GM12878 (cell line): ENCODE results near the gene ASRGL1. TPM values are rescaled to one million over a fixed set of nuclear protein-coding genes. Genes with fewer than 3 reads are reported as not detected.
A peak's percentile ranks its signal among the peaks of the same experiment; 100 is the strongest.

Experiments used
- ATAC-seq: fragments of 200-7000 bp; cut with Tn5 transposase; 3 replicates; pipeline ENCODE4 v1.9.1; 2020; ENCODE audit warnings: mild to moderate bottlenecking, moderate library complexity
- BruUV-seq: library from RNA; stranded (reverse); fragments of 400-500 nt; replicated peaks from 2 replicates; lab custom pipeline; 2021; lab: Mats Ljungman, UMichigan
- CTCF ChIA-PET: fragments of 300-600 bp; sonication (Branson Sonifier 250); formaldehyde crosslinking; extraction: SDS; loops from one replicate; lab custom pipeline; 2021; ENCODE audit warnings: inconsistent platforms; lab: Yijun Ruan, JAX
- POLR2A ChIA-PET: fragments of 350-600 bp; formaldehyde crosslinking; extraction: SDS; loops from one replicate; lab custom pipeline; 2021; ENCODE audit warnings: inconsistent platforms; lab: Charles Lee
- RAD21 ChIA-PET: fragments of 300-600 bp; sonication (Branson Sonifier 250); formaldehyde crosslinking; loops from one replicate; lab custom pipeline; 2023; ENCODE audit warnings: antibody characterized with exemption; ENCODE audit not compliant: unreplicated experiment; lab: Charles Lee
- SMC1A ChIA-PET: fragments of 300-600 bp; sonication (Branson Sonifier 250); formaldehyde crosslinking; loops from one replicate; lab custom pipeline; 2023; ENCODE audit not compliant: unreplicated experiment, uncharacterized antibody; lab: Charles Lee
- DNase-seq: peaks from one replicate; pipeline ENCODE4 v3.0.0-alpha.2; 2011; ENCODE audit warnings: low read depth, low spot score
- FAIRE-seq: peaks from 3 replicates; lab custom pipeline; 2011; peaks lifted over from hg19 to GRCh38; lab: Jason Lieb, UNC
- H2AFZ ChIP-seq: 2 replicates; pipeline ENCODE4 v1.6.0; 2011; ENCODE audit warnings: low read depth, low read length, control low read depth; ENCODE audit not compliant: control insufficient read depth
- H3K27ac ChIP-seq: 2 replicates; pipeline ENCODE4 v1.5.1; 2011; ENCODE audit warnings: control low read depth; ENCODE audit not compliant: control insufficient read depth, insufficient read depth
- H3K27me3 ChIP-seq, 2 experiments: replicated peaks in 1 of 2; 2 replicates each; pipeline versions ENCODE4 v1.6.0 to v1.6.1; 2011; ENCODE audit warnings: low read length in 1 of 2; ENCODE audit not compliant: control insufficient read depth in 2 of 2, insufficient read depth in 2 of 2
- H3K36me3 ChIP-seq, 2 experiments: 2 replicates each; pipeline ENCODE4 v1.5.1; 2011; ENCODE audit warnings: low read length in 1 of 2; ENCODE audit not compliant: control insufficient read depth in 2 of 2, insufficient read depth in 2 of 2
- H3K4me1 ChIP-seq: 2 replicates; pipeline ENCODE4 v1.6.1; 2011; ENCODE audit warnings: mild to moderate bottlenecking, low read length, moderate library complexity, mixed read lengths; ENCODE audit not compliant: control insufficient read depth, insufficient read depth
- H3K4me2 ChIP-seq: 2 replicates; pipeline ENCODE4 v1.6.0; 2011; ENCODE audit warnings: control low read depth; ENCODE audit not compliant: control insufficient read depth, insufficient read depth
- H3K4me3 ChIP-seq: fragments of 200-600 bp; sonication (generic); 2 replicates; pipeline ENCODE4 v1.5.1; 2016
- H3K79me2 ChIP-seq: 2 replicates; pipeline ENCODE4 v1.6.0; 2011; ENCODE audit warnings: low read length; ENCODE audit not compliant: control insufficient read depth, insufficient read depth
- H3K9ac ChIP-seq: 2 replicates; pipeline ENCODE4 v1.8.0; 2011; ENCODE audit warnings: low read length, control low read depth, mixed read lengths; ENCODE audit not compliant: control insufficient read depth, insufficient read depth
- H3K9me3 ChIP-seq: replicated peaks from 3 replicates; pipeline ENCODE4 v1.5.1; 2011; ENCODE audit warnings: mild to moderate bottlenecking, low read length; ENCODE audit not compliant: control insufficient read depth, insufficient read depth
- H4K20me1 ChIP-seq: 2 replicates; pipeline ENCODE4 v1.6.0; 2011; ENCODE audit not compliant: control insufficient read depth, insufficient read depth
- FOXM1 ChIP-seq: IDR thresholded peaks from 2 replicates; pipeline ENCODE4 v1.6.1; 2012; ENCODE audit warnings: low read depth, mild to moderate bottlenecking, inconsistent platforms, low read length, moderate library complexity
- HDAC6 ChIP-seq: fragments of 200-600 bp; sonication (generic); IDR thresholded peaks from one replicate; pipeline ENCODE4 v1.8.0; 2017; ENCODE audit warnings: antibody characterized with exemption; ENCODE audit not compliant: unreplicated experiment
- RAD21 ChIP-seq: IDR thresholded peaks from 2 replicates; pipeline ENCODE4 v1.6.1; 2011; ENCODE audit warnings: mild to moderate bottlenecking, low read depth, low read length, moderate library complexity; ENCODE audit not compliant: insufficient read depth
- RFX5 ChIP-seq: IDR thresholded peaks from 2 replicates; pipeline ENCODE4 v1.6.1; 2011; ENCODE audit warnings: low read depth, low read length, improper control_type of control experiment
- SMC3 ChIP-seq: IDR thresholded peaks from 2 replicates; pipeline ENCODE4 v1.6.1; 2011; ENCODE audit warnings: low read length, improper control_type of control experiment, borderline replicate concordance
- SPI1 ChIP-seq: IDR thresholded peaks from 2 replicates; pipeline ENCODE4 v1.6.1; 2011; ENCODE audit warnings: low read depth, mild to moderate bottlenecking, low read length, moderate library complexity, borderline replicate concordance; ENCODE audit not compliant: insufficient read depth
- ZBTB40 ChIP-seq: fragments of 450-650 bp; IDR thresholded peaks from 2 replicates; pipeline ENCODE4 v1.6.1; 2016; ENCODE audit warnings: mild to moderate bottlenecking, moderate library complexity, borderline replicate concordance
- ZNF622 ChIP-seq: fragments of 450-650 bp; IDR thresholded peaks from 2 replicates; pipeline ENCODE4 v1.6.1; 2017; ENCODE audit warnings: mild to moderate bottlenecking, inconsistent platforms
- WGBS: methylation state at CpG from one replicate; pipeline ENCODE4 v1.1.6; 2016; ENCODE audit warnings: low lambda C conversion rate; ENCODE audit not compliant: insufficient replicate concordance, insufficient coverage; ENCODE audit errors: missing lambda C conversion rate; 5-methylcytosine and 5-hydroxymethylcytosine counted together
- in situ Hi-C: fragments of 300-500 bp; cut with MboI; formaldehyde crosslinking; loops from 9 replicates; pipeline ENCODE4 v1.14.3; 2018; ENCODE audit warnings: mixed read lengths
- intact Hi-C: fragments of 100-400 bp; cut with micrococcal nuclease; formaldehyde crosslinking; loops from one replicate; pipeline ENCODE4 v1.14.2; 2022; ENCODE audit not compliant: unreplicated experiment
- polyA plus RNA-seq, 11 experiments: library from polyadenylated mRNA; depleted of rRNA in 4 of 11; unstranded in 6 of 11; stranded (reverse) in 5 of 11; fragments of >200 nt; fragmentation: Nextera tagmentation in 4 of 11; fragmentation: Illumina TruSeq in 1 of 11; extraction: Ambion mirVana in 4 of 11; extraction: Trizol in 1 of 11; gene quantifications; 1 replicate in 1 of 11; 2 replicates in 10 of 11; pipeline versions ENCODE4 v1.2.1 to v1.2.3, GENCODE V29; 2011 to 2016; ENCODE audit warnings: inconsistent platforms in 2 of 11, missing spikeins in 2 of 11, low read depth in 1 of 11
- total RNA-seq, 4 experiments: library from RNA; depleted of rRNA in 3 of 4; stranded (reverse); fragments of >200 nt in 3 of 4; fragmentation: Illumina TruSeq in 1 of 4; extraction: Trizol in 1 of 4; gene quantifications; 2 replicates each; pipeline versions ENCODE4 v1.2.1 to v1.2.3, GENCODE V29; 2013 to 2021
- TF ChIP-seq, protein P1 (sequence below): fragments of 450-650 bp; formaldehyde crosslinking; IDR thresholded peaks from 2 replicates; pipeline ENCODE4 v1.4.0; 2020; ENCODE audit warnings: mild to moderate bottlenecking, moderate library complexity
- TF ChIP-seq, protein P2 (sequence below), 3 experiments: IDR thresholded peaks in 2 of 3; conservative IDR thresholded peaks in 1 of 3; 2 replicates each; pipeline ENCODE4 v1.5.1; 2011; ENCODE audit warnings: low read depth in 3 of 3, low read length in 3 of 3, mild to moderate bottlenecking in 3 of 3, control low read depth in 2 of 3, moderate library complexity in 2 of 3, inconsistent platforms in 1 of 3, mixed read lengths in 1 of 3; ENCODE audit not compliant: control insufficient read depth in 2 of 3, insufficient read depth in 1 of 3; ENCODE audit errors: extremely low read depth in 1 of 3

ASRGL1 gene
- total and polyA plus RNA-seq, 10 of the 15 experiments (the other 5 are each of a cell fraction or from before 2014, with no cell fraction given) = 0.97 to 24.5 (median 4.8) TPM

GRCh38 chr11:62394825-62395538 is 57.7 kb downstream of the ASRGL1 start:
- H3K9me3 ChIP-seq = no peaks in the 10 kb centered on the region
- no peak overlapping the region for H3K27ac ChIP-seq
- DNase-seq = peak; percentile 28
- no peaks in the 10 kb centered on the region for H3K4me1 ChIP-seq
- H3K27me3 ChIP-seq = no peaks in the 10 kb centered on the region
- ChIA-PET POLR2A (no interaction called here), CTCF (interaction anchor here (0.6 to 4.8 kb wide), 53 partner anchors 9 to 959 kb away, joined by 3 to 48 read pairs (median 5); partner anchors contain the start of genes ASRGL1, LRRN4CL, MTA2 and SCGB1A1), SMC1A (interaction anchor here (0.6 to 3.6 kb wide), 24 partner anchors 9 to 487 kb away, joined by 3 to 17 read pairs (median 4); partner anchors contain the start of genes TUT1 and UQCC3), RAD21 (interaction anchor here (0.6 to 2.4 kb wide), 16 partner anchors 9 to 392 kb away, joined by 3 to 29 read pairs (median 4); partner anchors contain the start of gene MTA2)
- H3K4me3 ChIP-seq = no peak overlapping the region
- H3K79me2 ChIP-seq = no peaks in the 10 kb centered on the region
- in situ Hi-C loops (loop anchor here (5.0 kb wide), 1 partner anchor 297 kb away; no protein-coding TSS in a partner anchor), intact Hi-C loops (loop anchor here (1.0 to 10.0 kb wide), 3 partner anchors 15 to 470 kb away; no protein-coding TSS in a partner anchor)
- no TSS peak for BruUV-seq
- FAIRE-seq = peak; percentile 85
- peak; percentile 97 for ATAC-seq
- H3K36me3 ChIP-seq = no peaks in the 10 kb centered on the region
- H3K9ac ChIP-seq = no peak overlapping the region
- WGBS = 33% methylated on average over 14 of the region's 14 CpGs
- TF ChIP-seq HDAC6 (no peak), ZNF622 (no peak), RAD21 (peak; percentile 86), SPI1 (peak; percentile 56; the same call in 1 of the 2 replicates), SMC3 (peak; percentile 62; the same call in 1 of the 2 replicates), ZBTB40 (no peak), RFX5 (no peak), FOXM1 (no peak)
- TF ChIP-seq, protein P1, sequence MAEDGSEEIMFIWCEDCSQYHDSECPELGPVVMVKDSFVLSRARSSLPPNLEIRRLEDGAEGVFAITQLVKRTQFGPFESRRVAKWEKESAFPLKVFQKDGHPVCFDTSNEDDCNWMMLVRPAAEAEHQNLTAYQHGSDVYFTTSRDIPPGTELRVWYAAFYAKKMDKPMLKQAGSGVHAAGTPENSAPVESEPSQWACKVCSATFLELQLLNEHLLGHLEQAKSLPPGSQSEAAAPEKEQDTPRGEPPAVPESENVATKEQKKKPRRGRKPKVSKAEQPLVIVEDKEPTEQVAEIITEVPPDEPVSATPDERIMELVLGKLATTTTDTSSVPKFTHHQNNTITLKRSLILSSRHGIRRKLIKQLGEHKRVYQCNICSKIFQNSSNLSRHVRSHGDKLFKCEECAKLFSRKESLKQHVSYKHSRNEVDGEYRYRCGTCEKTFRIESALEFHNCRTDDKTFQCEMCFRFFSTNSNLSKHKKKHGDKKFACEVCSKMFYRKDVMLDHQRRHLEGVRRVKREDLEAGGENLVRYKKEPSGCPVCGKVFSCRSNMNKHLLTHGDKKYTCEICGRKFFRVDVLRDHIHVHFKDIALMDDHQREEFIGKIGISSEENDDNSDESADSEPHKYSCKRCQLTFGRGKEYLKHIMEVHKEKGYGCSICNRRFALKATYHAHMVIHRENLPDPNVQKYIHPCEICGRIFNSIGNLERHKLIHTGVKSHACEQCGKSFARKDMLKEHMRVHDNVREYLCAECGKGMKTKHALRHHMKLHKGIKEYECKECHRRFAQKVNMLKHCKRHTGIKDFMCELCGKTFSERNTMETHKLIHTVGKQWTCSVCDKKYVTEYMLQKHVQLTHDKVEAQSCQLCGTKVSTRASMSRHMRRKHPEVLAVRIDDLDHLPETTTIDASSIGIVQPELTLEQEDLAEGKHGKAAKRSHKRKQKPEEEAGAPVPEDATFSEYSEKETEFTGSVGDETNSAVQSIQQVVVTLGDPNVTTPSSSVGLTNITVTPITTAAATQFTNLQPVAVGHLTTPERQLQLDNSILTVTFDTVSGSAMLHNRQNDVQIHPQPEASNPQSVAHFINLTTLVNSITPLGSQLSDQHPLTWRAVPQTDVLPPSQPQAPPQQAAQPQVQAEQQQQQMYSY (CRISPR knock-in tag) = no peak
- TF ChIP-seq, protein P2, sequence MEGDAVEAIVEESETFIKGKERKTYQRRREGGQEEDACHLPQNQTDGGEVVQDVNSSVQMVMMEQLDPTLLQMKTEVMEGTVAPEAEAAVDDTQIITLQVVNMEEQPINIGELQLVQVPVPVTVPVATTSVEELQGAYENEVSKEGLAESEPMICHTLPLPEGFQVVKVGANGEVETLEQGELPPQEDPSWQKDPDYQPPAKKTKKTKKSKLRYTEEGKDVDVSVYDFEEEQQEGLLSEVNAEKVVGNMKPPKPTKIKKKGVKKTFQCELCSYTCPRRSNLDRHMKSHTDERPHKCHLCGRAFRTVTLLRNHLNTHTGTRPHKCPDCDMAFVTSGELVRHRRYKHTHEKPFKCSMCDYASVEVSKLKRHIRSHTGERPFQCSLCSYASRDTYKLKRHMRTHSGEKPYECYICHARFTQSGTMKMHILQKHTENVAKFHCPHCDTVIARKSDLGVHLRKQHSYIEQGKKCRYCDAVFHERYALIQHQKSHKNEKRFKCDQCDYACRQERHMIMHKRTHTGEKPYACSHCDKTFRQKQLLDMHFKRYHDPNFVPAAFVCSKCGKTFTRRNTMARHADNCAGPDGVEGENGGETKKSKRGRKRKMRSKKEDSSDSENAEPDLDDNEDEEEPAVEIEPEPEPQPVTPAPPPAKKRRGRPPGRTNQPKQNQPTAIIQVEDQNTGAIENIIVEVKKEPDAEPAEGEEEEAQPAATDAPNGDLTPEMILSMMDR (IDR thresholded peaks at IDR 0.05 in 2 of 3, conservative IDR thresholded peaks at IDR 0.05 in 1 of 3; ENCODE audit: control insufficient read depth in 2 of 3, extremely low read depth in 1 of 3, insufficient read depth in 1 of 3, low read depth in 3 of 3, low read length in 3 of 3) = peak; percentile 51 to 82 (median 68); a peak in 5 of 6 replicates
- H3K4me2 ChIP-seq = no peak overlapping the region
- H2AFZ ChIP-seq = no peak overlapping the region
- no peaks in the 10 kb centered on the region for H4K20me1 ChIP-seq
